ENCODE data around the gene AXIN1.

GRCh38 chr16:324201-324450, 28.4 kb downstream of the AXIN1 start:
- no peak for TF ChIP-seq CTCF (conservative IDR thresholded peaks at IDR 0.05; ENCODE audit: low read length)
- TF ChIP-seq EZH2phosphoT487 (IDR thresholded peaks at IDR 0.05; ENCODE audit: borderline replicate concordance) = no peak

Data from Loucy (cell line).